Activated T-helper 9 cell treated with anti-CD3 and anti-CD28 coated beads, Interleukin-2, amount 50 U/mL, for 16 hours (primary cell): ENCODE measurements around the gene LLGL1.

Experiments used
- DNase-seq: peaks from one replicate; pipeline ENCODE4 v3.0.0-alpha.2; 2020; ENCODE audit warnings: low read depth

The LLGL1 gene

GRCh38 chr17:18230288-18231141 is 5.1 kb downstream of the LLGL1 start:
- no peak for DNase-seq

- no peak for DNase-seq
Observed at GRCh38 chr17:18231164-18231563, 5.7 kb downstream of the LLGL1 start.

GRCh38 chr17:18233803-18234518 is 8.5 kb downstream of the LLGL1 start:
- DNase-seq: no peak

GRCh38 chr17:18234853-18235380 is 9.5 kb downstream of the LLGL1 start:
- DNase-seq: no peak

- DNase-seq: no peak
Observed at GRCh38 chr17:18235743-18236256, 10.4 kb downstream of the LLGL1 start.

- DNase-seq: no peak
Observed at GRCh38 chr17:18236494-18236893, 11.1 kb downstream of the LLGL1 start.

- no peak for DNase-seq
Observed at GRCh38 chr17:18237461-18237860, 12.0 kb downstream of the LLGL1 start.

GRCh38 chr17:18238299-18238698 is 12.9 kb downstream of the LLGL1 start:
- no peak for DNase-seq

GRCh38 chr17:18240449-18240848 is 15.0 kb downstream of the LLGL1 start:
- no peak for DNase-seq

- no peak for DNase-seq
Observed at GRCh38 chr17:18241229-18241871, 15.9 kb downstream of the LLGL1 start.

- DNase-seq: no peak
Observed at GRCh38 chr17:18245038-18245776, 19.8 kb downstream of the LLGL1 start.

GRCh38 chr17:18246109-18246725 is 20.8 kb downstream of the LLGL1 start:
- no peak for DNase-seq

- no peak for DNase-seq
Observed at GRCh38 chr17:18246880-18247612, 21.6 kb downstream of the LLGL1 start.

- no peak for DNase-seq
Observed at GRCh38 chr17:18247613-18248001, 22.2 kb downstream of the LLGL1 start.

- peak; percentile 31 for DNase-seq
Observed at GRCh38 chr17:18248300-18248731, 22.9 kb downstream of the LLGL1 start.

GRCh38 chr17:18248811-18249210 is 23.4 kb downstream of the LLGL1 start:
- no peak for DNase-seq

GRCh38 chr17:18250259-18250658 is 24.8 kb downstream of the LLGL1 start:
- DNase-seq: no peak

GRCh38 chr17:18250708-18251107 is 25.3 kb downstream of the LLGL1 start:
- DNase-seq: no peak

- DNase-seq: no peak
Observed at GRCh38 chr17:18251204-18251603, 25.8 kb downstream of the LLGL1 start.

- no peak for DNase-seq
Observed at GRCh38 chr17:18252160-18252559, 26.7 kb downstream of the LLGL1 start.
